GM13976 (cell line): ENCODE data around the gene DMXL1.

Experiments
- DNase-seq: peaks from one replicate; pipeline ENCODE4 v3.0.0; 2012; ENCODE audit warnings: low spot score
- in situ Hi-C: fragments of 300-500 bp; cut with MboI; formaldehyde crosslinking; loops from one replicate; pipeline ENCODE4 v1.12.0; 2022; ENCODE audit warnings: low sequenced_read_pairs, mixed read lengths, inconsistent platforms; ENCODE audit not compliant: unreplicated experiment
- TF ChIP-seq, protein P1 (sequence below): IDR thresholded peaks from 2 replicates; pipeline ENCODE4 v1.5.1; 2012; ENCODE audit warnings: borderline replicate concordance, mild to moderate bottlenecking; ENCODE audit not compliant: insufficient read depth; ENCODE audit errors: extremely low read depth, missing control alignments, control extremely low read depth

Gene DMXL1

DNA sequence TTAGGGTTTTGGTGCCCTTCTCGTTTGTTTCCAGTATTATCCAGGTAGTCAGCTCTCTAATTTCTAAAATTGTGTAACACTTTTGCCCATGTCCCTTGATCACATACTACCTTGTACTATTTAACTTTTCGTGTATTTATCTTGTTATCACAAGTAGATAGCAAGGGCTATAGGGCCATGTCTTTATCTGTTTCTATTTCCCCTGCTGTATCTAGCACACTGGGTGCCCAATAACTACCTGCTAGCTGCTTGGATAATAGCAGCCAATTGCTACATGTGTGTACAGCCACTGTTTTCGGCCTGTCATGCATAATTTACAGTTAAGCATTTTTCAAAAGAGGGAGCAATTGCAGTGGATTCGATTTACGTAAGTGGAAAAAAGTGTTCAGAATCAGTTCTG is 220.2 kb downstream of the DMXL1 start:
- in situ Hi-C loops: no loop called here
- TF ChIP-seq, protein P1, sequence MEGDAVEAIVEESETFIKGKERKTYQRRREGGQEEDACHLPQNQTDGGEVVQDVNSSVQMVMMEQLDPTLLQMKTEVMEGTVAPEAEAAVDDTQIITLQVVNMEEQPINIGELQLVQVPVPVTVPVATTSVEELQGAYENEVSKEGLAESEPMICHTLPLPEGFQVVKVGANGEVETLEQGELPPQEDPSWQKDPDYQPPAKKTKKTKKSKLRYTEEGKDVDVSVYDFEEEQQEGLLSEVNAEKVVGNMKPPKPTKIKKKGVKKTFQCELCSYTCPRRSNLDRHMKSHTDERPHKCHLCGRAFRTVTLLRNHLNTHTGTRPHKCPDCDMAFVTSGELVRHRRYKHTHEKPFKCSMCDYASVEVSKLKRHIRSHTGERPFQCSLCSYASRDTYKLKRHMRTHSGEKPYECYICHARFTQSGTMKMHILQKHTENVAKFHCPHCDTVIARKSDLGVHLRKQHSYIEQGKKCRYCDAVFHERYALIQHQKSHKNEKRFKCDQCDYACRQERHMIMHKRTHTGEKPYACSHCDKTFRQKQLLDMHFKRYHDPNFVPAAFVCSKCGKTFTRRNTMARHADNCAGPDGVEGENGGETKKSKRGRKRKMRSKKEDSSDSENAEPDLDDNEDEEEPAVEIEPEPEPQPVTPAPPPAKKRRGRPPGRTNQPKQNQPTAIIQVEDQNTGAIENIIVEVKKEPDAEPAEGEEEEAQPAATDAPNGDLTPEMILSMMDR: no peak

DNA sequence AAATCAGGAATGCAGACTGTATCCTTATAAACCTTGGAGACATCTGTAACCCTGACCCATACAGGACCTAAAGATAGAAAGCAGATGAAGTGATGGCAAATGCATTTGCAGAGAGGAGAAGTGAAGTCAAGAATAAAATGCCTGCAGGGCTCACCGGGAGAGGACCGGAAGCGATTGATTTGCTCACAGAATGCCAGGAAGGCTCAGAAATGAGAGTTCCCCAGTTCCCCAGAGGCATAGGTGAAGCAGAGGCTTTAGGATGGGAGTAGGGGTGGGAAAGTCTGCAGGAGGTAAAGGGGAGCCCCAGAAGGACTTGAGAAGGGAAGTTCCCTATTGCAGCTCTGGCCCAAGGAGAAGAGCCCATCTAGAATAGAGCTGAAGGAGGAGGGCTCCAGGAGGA is 221.0 kb downstream of the DMXL1 start:
- in situ Hi-C loops: no loop called here
- no peak for DNase-seq
- TF ChIP-seq, protein P1: no peak

More for the DNA sequence above, 220.2 kb downstream of the DMXL1 start:
- no peak for DNase-seq

DNA sequence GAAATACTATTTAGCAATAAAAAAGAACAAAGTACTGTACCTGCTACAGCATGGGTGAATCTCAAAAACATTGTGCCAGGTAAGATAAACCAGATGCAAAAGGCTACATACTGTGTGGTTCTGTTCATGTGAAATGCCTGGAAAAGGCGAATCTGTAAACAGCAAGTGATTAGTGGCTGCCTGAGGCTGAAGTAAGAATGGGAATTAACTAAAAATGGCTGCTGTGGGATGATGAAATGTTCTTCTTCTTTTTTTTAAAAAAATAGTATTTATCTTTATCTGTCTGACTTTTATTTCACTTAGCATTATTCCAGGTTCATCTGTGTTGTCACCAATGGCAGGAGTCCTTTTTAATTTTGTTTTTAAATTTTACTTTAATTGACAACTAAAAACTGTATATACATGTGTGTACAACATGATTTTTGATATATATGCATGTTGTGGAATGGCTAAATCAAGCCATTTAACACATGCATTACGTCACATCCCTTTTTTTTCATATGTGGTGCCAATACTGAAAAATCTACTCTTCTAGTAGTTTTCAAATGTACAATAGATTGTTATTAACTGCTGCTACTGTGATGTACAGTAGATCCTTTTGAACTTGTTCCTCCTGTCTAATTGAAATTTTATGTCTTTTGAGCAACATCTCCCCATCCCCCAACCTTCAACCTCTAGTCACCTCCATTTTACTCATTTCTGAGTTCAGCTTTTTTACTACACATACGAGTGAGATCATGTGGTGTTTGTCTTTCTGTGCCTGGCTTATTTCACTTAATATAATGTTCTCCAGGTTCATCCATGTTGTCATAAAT is 222.0 kb downstream of the DMXL1 start:
- in situ Hi-C loops: no loop called here
- TF ChIP-seq, protein P1: no peak
- DNase-seq: no peak

DNA sequence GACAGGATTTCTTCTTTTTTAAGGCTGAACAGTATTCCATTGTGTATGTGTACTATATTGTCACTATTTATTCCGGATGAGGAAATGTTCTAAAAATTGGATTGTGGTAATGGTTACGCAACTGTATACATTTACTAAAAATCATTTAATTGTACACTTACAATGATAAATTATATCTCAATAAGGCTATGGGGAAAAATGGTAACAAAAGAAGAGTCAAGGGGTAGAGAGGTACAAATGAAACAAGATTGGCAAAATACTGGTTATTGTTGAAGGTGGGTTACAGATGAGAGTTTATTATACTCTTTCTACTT is 222.6 kb downstream of the DMXL1 start:
- in situ Hi-C loops: no loop called here
- TF ChIP-seq, protein P1: no peak

More for the DNA sequence above, 222.6 kb downstream of the DMXL1 start:
- no peak for DNase-seq
